GM06990 (cell line): ENCODE data around the gene EMC8.
"Not testable (repeated sequence)": the region's sequence is repeated elsewhere in the genome, so short reads cannot be mapped to it uniquely, and the experiment has no call there.

ENCODE experiments used
- DNase-seq: peaks from one replicate; pipeline ENCODE4 v3.0.0-alpha.2; 2011; ENCODE audit not compliant: insufficient read length; ENCODE audit errors: extremely low read depth
- H3K27me3 ChIP-seq: replicated peaks from 2 replicates; pipeline ENCODE4 v1.6.0; 2011; ENCODE audit warnings: low read length; ENCODE audit not compliant: control insufficient read depth, insufficient read depth
- H3K36me3 ChIP-seq: 2 replicates; pipeline ENCODE4 v1.5.1; 2011; ENCODE audit warnings: low read length; ENCODE audit not compliant: control insufficient read depth, insufficient read depth
- H3K4me3 ChIP-seq: replicated peaks from 2 replicates; pipeline ENCODE4 v1.5.1; 2011; ENCODE audit warnings: low read depth, mild to moderate bottlenecking, control low read depth, low read length
- TF ChIP-seq, protein P1 (sequence below): IDR thresholded peaks from 2 replicates; pipeline ENCODE4 v1.5.1; 2011; ENCODE audit warnings: low read length, control low read depth, mild to moderate bottlenecking, inconsistent platforms; ENCODE audit not compliant: insufficient read depth, poor library complexity, severe bottlenecking

EMC8 gene

DNA sequence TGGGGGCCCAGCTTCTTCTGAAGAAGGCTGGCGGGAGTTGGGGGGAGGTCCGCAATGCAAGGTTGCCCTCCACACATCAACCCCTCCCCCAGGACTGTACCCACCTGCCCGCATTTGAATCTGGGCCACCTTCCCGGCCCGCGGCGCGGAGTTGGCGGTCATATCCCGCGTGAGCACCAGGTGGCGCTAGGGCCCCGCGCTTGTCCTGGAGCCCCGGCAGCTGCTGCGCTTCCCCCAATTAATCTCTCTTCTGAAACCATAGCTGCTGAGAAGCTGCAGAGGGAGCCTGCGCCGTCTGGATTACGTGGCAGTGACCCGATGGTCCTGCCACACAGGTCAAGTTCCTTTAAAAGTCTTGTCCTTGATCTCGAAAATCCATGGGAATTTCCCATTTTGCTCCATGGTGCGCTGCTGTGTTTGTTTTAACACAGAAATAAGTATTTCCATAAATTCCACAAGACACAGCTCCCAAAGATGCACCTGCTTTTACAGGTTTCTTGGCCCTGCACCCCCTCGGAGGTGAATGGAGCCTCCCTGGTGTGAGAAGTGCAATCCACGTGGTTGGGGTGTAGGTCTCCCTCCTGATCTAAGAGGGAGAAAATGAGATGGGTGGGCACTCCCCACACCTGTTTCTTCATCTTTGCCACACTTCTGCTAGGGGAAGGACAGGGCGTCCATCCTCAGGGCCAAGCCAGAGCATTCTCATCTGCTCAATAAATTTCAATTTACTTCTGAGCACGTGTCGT is 22.2 kb upstream of the EMC8 start:
- Histone ChIP-seq H3K4me3 (no peak overlapping the region), H3K36me3 (no peaks in the 10 kb centered on the region), H3K27me3 (no peaks in the 10 kb centered on the region)
- peak; percentile 84 for DNase-seq
- TF ChIP-seq, protein P1, sequence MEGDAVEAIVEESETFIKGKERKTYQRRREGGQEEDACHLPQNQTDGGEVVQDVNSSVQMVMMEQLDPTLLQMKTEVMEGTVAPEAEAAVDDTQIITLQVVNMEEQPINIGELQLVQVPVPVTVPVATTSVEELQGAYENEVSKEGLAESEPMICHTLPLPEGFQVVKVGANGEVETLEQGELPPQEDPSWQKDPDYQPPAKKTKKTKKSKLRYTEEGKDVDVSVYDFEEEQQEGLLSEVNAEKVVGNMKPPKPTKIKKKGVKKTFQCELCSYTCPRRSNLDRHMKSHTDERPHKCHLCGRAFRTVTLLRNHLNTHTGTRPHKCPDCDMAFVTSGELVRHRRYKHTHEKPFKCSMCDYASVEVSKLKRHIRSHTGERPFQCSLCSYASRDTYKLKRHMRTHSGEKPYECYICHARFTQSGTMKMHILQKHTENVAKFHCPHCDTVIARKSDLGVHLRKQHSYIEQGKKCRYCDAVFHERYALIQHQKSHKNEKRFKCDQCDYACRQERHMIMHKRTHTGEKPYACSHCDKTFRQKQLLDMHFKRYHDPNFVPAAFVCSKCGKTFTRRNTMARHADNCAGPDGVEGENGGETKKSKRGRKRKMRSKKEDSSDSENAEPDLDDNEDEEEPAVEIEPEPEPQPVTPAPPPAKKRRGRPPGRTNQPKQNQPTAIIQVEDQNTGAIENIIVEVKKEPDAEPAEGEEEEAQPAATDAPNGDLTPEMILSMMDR: peak; percentile 94

DNA sequence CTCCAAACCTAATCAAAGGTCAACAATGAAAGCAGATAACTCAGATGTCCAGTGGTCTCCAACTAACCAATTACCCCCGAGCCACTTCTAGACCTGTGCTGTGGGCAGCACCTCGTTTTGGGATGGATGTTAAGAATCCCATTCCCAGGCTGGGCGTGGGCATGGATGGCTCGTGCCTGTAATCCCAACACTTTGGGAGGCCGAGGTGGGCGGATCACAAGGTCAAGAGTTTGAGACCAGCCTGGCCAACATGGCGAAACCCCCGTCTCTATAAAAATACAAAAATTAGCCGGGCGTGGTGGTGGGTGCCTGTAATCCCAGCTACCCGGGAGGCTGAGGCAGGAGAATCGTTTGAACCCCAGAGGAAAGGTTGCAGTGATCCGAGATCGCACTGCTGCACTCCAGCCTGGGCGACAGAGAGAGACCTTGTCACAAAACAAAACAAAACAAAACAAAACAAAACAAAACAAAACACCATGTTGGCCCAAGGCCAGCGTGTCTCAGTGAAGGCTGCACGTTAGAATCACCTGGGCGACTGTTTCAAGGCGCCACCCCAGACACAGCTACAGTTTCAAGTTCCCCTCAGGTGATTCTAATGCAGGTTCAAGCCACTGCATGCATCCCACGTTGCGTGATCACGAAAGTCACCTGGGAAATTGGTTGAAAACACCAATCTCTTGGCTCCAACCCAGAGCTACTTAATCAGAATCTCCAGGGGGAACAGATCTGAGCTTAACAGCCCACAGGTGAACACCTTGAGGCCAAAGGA is 21.4 kb upstream of the EMC8 start:
- H3K36me3 ChIP-seq: no peaks in the 10 kb centered on the region
- H3K27me3 ChIP-seq: no peaks in the 10 kb centered on the region
- H3K4me3 ChIP-seq: no peak overlapping the region
- TF ChIP-seq, protein P1: no peak
- no peak for DNase-seq

DNA sequence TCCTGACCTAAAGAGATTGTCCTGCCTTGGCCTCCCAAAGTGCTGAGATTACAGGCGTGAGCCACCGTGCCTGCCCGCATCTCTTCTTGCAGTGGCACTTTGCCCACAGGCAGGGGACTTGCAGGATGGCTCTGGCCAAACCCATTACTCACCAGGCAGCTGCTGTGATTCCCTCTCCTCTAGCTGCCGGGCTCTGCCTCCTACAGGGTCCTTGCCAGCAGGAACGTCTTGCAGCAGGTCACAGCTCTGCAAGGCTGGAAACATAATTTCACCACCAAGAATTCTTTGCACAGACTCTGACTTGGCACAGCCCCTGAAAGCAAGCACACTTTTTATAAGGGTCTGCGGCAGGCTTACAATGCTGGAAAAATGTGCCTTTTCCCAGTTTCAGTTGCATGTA is 20.4 kb upstream of the EMC8 start:
- DNase-seq: no peak
- Histone ChIP-seq H3K36me3 (no peaks in the 10 kb centered on the region), H3K27me3 (no peaks in the 10 kb centered on the region), H3K4me3 (no peak overlapping the region)
- TF ChIP-seq, protein P1: no peak

DNA sequence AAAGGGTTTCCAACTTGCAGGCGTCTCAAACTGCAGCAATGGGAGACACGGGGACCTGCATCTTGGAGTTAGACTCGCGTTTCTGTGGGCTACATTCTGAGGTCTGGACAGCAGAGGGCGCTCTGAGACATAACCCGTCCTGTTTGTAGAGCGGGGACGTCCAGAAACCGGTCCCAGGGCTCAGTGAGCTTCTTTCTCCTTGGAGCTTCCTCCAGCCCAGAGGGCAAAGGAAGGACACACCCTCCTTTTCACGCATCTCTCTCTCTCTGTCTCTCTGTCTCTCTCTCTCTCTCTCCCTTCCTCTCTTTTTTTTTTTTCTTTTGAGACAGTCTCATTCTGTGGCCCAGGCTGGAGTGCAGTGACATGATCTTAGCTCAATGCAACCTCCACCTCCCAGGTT is 19.9 kb upstream of the EMC8 start:
- TF ChIP-seq, protein P1: peak; percentile 85
- Histone ChIP-seq H3K36me3 (no peaks in the 10 kb centered on the region), H3K27me3 (no peaks in the 10 kb centered on the region), H3K4me3 (no peak overlapping the region)
- DNase-seq: no peak

DNA sequence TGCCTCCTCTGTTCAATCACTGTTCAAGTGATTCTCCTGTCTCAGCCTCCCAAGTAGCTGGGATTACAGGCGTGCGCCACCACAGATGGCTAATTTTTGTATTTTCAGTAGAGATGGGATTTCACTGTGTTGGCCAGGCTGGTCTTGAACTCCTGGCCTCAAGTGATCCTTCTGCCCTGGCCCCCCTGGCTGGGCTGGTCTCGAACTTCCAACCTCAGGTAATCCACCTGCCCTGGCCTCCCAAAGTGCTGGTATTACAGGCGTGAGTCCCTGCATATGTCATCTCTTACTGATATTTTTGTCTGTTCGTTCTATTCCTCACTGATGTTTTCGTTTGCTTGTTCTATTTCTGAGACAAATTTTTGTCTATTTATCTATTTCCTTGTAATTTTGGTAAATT is 17.9 kb upstream of the EMC8 start:
- not testable (repeated sequence) for H3K27me3 ChIP-seq, H3K36me3 ChIP-seq, H3K4me3 ChIP-seq, DNase-seq

DNA sequence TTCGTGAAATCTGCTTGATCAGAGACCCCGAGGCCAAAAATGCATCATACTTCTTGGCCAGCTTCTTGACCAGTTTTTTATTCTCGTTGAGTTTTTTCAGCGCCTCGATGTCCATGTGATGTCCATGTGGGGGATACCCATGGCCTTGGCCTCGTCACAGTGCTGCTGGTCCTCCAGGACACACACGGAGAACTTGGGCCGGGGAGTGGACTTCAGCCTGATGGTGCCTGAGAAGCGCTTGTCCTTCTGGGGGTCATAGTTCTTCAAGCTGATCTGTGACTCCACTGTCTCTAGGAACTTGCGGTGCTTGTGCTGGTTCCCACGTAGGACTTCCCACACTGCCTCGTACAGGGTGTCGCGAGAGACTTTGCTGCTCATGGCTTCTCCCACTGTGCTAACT is 16.8 kb upstream of the EMC8 start:
- TF ChIP-seq, protein P1: no peak
- no peaks in the 10 kb centered on the region for H3K27me3 ChIP-seq

More for the DNA sequence above, 16.8 kb upstream of the EMC8 start:
- Histone ChIP-seq H3K4me3 (no peak overlapping the region), H3K36me3 (no peaks in the 10 kb centered on the region)
- no peak for DNase-seq
